Activated CD4-positive, alpha-beta memory T cell treated with anti-CD3 and anti-CD28 coated beads for 36 hours (primary cell): ENCODE results near the gene CELA1. TPM values are rescaled to one million over a fixed set of nuclear protein-coding genes. Genes with fewer than 3 reads are reported as not detected.
"Not testable (repeated sequence)": the region's sequence is repeated elsewhere in the genome, so short reads cannot be mapped to it uniquely, and the experiment has no call there.

Experiments used
- CTCF ChIA-PET: fragments of 350-600 bp; sonication (Branson Sonifier 250); formaldehyde crosslinking; loops from one replicate; lab custom pipeline; 2021; ENCODE audit warnings: antibody characterized with exemption, inconsistent platforms; lab: Charles Lee
- POLR2A ChIA-PET: fragments of 350-600 bp; sonication (Branson Sonifier 250); formaldehyde crosslinking; loops from one replicate; lab custom pipeline; 2021; ENCODE audit warnings: antibody characterized with exemption; lab: Charles Lee
- DNase-seq: peaks from one replicate; pipeline ENCODE4 v3.0.0-alpha.2; 2020
- H3K27ac Mint-ChIP-seq: one replicate; pipeline ENCODE4 v1.8.0; 2021; ENCODE audit warnings: mixed read lengths
- H3K27me3 Mint-ChIP-seq: one replicate; pipeline ENCODE4 v1.8.0; 2021; ENCODE audit warnings: mixed read lengths
- H3K36me3 Mint-ChIP-seq: one replicate; pipeline ENCODE4 v1.8.0; 2021; ENCODE audit warnings: mixed read lengths
- H3K4me1 Mint-ChIP-seq: one replicate; pipeline ENCODE4 v1.8.0; 2021; ENCODE audit warnings: low read depth, mixed read lengths
- H3K4me3 Mint-ChIP-seq: one replicate; pipeline ENCODE4 v1.8.0; 2021; ENCODE audit warnings: mild to moderate bottlenecking, mixed read lengths
- H3K9me3 Mint-ChIP-seq: one replicate; pipeline ENCODE4 v1.8.0; 2021; ENCODE audit warnings: mixed read lengths
- intact Hi-C: fragments of 100-400 bp; cut with micrococcal nuclease; formaldehyde crosslinking; loops from one replicate; pipeline ENCODE4 v1.15.1; 2023
- total RNA-seq, 2 experiments: library from RNA; stranded (reverse); gene quantifications; one replicate each; pipeline ENCODE4 v1.2.3, GENCODE V29; 2021

CELA1 gene
- total RNA-seq, 2 experiments from 2014 or later, result 0.24 TPM; not detected in 1

DNA sequence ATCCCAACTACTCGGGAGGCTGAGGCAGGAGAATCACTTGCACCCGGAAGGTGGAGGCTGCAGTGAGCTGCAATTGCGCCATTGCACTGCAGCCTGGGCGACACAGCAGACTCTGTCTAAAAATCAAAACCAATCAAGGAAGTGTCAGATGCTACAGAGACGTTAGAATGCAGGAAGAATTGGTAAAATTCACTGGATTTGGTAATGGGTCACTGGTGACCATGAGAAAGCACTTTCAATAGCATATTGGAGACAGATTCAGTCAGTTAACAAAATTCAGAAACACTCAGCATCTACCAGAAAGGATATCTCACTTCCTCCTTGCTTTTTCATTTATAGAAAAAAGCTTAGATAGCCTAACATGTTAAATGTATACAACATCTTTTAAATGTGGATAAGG, 40.0 kb downstream of the CELA1 start:
- no peak overlapping the region for H3K4me3 Mint-ChIP-seq
- H3K36me3 Mint-ChIP-seq, result peaks cover 32% of the 10 kb centered on the region
- ChIA-PET POLR2A (no interaction called here), CTCF (interaction anchor here (0.6 to 2.9 kb wide), 2 partner anchors 35 to 994 kb away, joined by 3 to 15 read pairs; no protein-coding TSS in a partner anchor)
- no peaks in the 10 kb centered on the region for H3K27me3 Mint-ChIP-seq
- DNase-seq, result no peak
- H3K4me1 Mint-ChIP-seq, result peaks cover 39% of the 10 kb centered on the region
- no peaks in the 10 kb centered on the region for H3K9me3 Mint-ChIP-seq
- H3K27ac Mint-ChIP-seq, result no peak overlapping the region
- intact Hi-C loops, result no loop called here

DNA sequence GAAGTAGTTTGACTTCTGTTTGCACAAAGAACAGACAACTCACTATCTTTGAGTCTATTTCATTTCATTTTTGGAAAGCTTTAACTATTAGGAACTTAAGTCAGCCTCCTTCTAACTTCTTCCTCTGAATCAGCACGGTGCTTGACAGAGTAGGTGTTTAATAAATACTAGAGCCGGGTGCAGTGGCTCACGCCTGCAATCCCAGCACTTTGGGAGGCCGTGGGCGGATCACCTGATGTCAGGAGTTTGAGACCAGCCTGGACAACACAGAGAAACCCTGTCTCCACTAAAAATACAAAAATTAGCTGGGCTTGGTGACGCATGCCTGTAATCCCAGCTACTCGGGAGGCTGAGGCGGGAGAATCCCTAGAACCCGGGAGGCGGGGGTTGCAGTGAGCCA, 45.7 kb downstream of the CELA1 start:
- CTCF ChIA-PET, result interaction anchor here (2.6 kb wide), 1 partner anchor 39 kb away, joined by 16 read pairs; no protein-coding TSS in a partner anchor

DNA sequence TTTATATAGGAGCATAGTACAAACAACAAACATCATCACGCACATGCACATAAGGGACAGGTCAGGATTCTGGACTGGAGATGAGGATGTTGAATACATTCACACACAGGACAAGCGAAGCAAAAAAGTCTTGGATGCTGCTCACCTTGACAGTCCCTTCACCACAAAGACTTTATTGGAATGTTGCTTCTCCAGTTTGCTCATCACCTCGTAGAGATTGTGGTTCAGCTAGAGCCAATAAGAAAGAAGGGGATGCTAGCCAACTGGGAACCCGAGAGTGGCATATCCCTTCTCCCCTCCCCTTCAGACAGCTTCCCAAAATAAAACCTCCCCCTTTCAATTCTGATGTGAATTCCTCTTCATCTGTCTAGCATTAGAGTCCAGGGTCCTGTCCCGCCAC, 50.8 kb downstream of the CELA1 start:
- peaks cover 25% of the 10 kb centered on the region for H3K36me3 Mint-ChIP-seq
- CTCF ChIA-PET, result no interaction called here

More for the DNA sequence above, 45.7 kb downstream of the CELA1 start:
- H3K27me3 Mint-ChIP-seq, DNase-seq, H3K4me3 Mint-ChIP-seq, intact Hi-C loops, H3K4me1 Mint-ChIP-seq, H3K27ac Mint-ChIP-seq, H3K9me3 Mint-ChIP-seq: not testable (repeated sequence)
- POLR2A ChIA-PET, result interaction anchor here (0.6 kb wide), 1 partner anchor 36 kb away, joined by 3 read pairs; no protein-coding TSS in a partner anchor
- peaks cover 23% of the 10 kb centered on the region for H3K36me3 Mint-ChIP-seq

DNA sequence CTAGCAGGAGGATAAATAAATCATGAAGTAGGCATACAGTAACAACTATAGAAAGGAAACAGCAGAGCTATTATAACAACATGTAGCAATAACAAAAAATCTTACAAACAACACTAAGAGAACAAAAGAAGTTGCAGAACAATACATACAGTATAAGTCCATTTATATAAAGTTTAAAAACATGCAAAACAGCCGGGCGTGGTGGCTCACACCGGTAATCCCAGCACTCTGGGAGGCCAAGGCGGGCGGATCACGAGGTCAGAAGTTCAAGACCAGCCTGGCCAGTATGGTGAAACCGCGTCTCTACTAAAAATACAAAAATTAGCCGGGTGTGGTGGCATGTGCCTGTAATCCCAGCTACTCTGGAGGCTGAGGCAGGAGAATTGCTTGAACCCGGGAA, 52.4 kb downstream of the CELA1 start:
- H3K4me3 Mint-ChIP-seq, intact Hi-C loops, H3K9me3 Mint-ChIP-seq, POLR2A ChIA-PET, H3K4me1 Mint-ChIP-seq, DNase-seq, H3K27me3 Mint-ChIP-seq: not testable (repeated sequence)
- H3K36me3 Mint-ChIP-seq, result peaks cover 30% of the 10 kb centered on the region
- CTCF ChIA-PET, result interaction anchor here (1.5 to 4.1 kb wide), 3 partner anchors 47 to 76 kb away, joined by 3 to 18 read pairs (median 5); partner anchors contain the start of gene POU6F1
- H3K27ac Mint-ChIP-seq, result peak overlapping the region; percentile 56

More for the DNA sequence above, 50.8 kb downstream of the CELA1 start:
- Mint-ChIP-seq H3K9me3 (no peaks in the 10 kb centered on the region), H3K4me1 (peaks cover 7% of the 10 kb centered on the region), H3K4me3 (no peak overlapping the region), H3K27me3 (no peaks in the 10 kb centered on the region), H3K27ac (no peak overlapping the region)
- POLR2A ChIA-PET, result no interaction called here
- intact Hi-C loops, result no loop called here
- no peak for DNase-seq

DNA sequence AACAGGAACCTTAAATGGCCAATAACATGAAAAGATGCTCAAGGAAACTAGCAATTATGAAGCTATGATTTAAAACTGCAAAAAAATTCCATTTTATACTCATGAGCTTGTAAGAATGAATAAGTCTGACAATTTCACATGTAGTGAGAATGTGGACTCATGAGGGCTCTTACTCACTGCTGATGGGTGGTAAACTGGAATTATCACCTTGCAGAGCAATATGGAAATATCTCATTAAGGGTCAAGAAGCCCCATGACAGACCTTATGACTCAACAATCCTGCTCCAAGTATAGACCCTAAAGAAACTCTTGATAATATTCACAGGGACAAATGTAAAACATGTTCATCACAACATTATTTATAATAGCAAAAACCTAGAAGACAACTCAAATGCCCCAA, 52.8 kb downstream of the CELA1 start:
- POLR2A ChIA-PET, result no interaction called here
- intact Hi-C loops, result no loop called here

DNA sequence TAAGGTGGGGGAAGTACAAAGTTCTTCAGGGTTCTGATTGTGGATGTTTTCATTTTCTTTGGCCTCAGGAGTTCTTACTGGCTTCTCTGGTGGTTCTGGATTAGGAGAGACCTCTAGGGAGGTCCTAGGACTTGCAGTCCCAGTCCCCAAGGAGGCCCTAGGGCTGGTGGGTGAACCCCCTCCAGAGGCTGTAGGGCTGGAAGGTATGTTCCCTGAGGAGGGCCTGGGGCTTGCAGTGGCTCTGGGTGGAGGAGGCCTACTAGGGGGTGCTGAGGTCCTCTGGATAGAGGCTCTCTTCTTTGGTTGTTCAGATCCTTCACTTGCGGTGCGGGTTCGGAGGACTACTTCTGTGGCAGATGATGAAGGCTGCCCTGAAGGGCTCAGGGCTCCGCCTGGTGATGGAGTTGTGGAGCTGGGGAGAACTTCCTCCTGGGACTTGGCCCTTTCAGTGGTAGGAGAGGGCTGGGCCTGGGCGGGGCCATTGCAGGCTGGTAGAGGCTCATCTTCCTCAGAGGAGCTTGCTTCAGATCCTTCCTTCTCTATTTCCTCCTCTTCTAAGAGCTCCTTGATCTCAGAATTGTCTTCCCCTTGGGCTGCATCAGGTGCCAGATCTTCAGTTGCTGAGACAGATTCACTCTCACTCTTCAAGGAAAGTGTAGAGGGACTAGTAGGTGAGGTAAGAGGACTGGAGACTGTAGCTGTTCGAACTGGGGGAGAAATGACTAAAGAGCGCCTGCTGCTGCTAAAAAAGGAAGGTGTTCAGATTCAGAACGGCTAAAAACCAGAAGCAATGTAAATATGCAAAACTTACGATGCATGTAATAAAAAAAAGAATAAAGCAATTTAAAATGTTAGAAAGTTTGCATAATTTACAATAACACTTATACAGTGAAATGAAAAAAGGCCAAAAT, 54.6 kb downstream of the CELA1 start:
- CTCF ChIA-PET, result interaction anchor here (4.1 kb wide), 1 partner anchor 49 kb away, joined by 18 read pairs; no protein-coding TSS in a partner anchor
- peaks cover 32% of the 10 kb centered on the region for H3K36me3 Mint-ChIP-seq
- intact Hi-C loops, result not testable (repeated sequence)

More for the DNA sequence above, 52.8 kb downstream of the CELA1 start:
- H3K36me3 Mint-ChIP-seq, result peaks cover 31% of the 10 kb centered on the region
- peaks cover 7% of the 10 kb centered on the region for H3K4me1 Mint-ChIP-seq
- no peak for DNase-seq
- CTCF ChIA-PET, result interaction anchor here (1.5 to 4.1 kb wide), 3 partner anchors 47 to 76 kb away, joined by 3 to 18 read pairs (median 5); partner anchors contain the start of gene POU6F1
- H3K27ac Mint-ChIP-seq, result peak overlapping the region; percentile 56
- no peaks in the 10 kb centered on the region for H3K27me3 Mint-ChIP-seq
- H3K4me3 Mint-ChIP-seq, result no peak overlapping the region
- H3K9me3 Mint-ChIP-seq, result no peaks in the 10 kb centered on the region

DNA sequence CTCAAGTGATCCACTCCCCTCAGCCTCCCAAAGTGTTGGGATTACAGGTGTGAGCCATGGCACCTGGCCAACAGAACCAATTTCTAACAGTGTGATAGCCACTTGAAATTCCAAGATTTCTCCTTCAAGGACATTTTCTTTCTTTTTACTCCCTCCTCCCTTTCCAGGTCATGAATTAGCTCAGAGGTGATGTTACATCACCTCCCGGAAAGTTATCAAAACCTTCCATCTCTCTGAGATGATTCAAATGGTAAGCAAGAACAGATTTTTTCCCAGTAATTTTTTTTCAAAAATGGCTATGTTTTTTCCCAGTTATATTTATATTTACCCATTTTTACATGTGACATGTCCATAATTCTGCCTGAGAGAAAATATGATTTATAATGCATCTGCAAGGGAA, 60.6 kb downstream of the CELA1 start:
- no peak for DNase-seq
- POLR2A ChIA-PET, result no interaction called here
- no peak overlapping the region for H3K27ac Mint-ChIP-seq
- CTCF ChIA-PET, result no interaction called here
- H3K4me3 Mint-ChIP-seq, result no peak overlapping the region
- H3K4me1 Mint-ChIP-seq, result peaks cover 1% of the 10 kb centered on the region
- peaks cover 25% of the 10 kb centered on the region for H3K36me3 Mint-ChIP-seq
- no peaks in the 10 kb centered on the region for H3K9me3 Mint-ChIP-seq
- intact Hi-C loops, result no loop called here
- no peaks in the 10 kb centered on the region for H3K27me3 Mint-ChIP-seq

More for the DNA sequence above, 54.6 kb downstream of the CELA1 start:
- not testable (repeated sequence) for H3K4me3 Mint-ChIP-seq, DNase-seq, H3K9me3 Mint-ChIP-seq, H3K27ac Mint-ChIP-seq, H3K27me3 Mint-ChIP-seq, H3K4me1 Mint-ChIP-seq
- POLR2A ChIA-PET, result interaction anchor here (0.6 kb wide), 1 partner anchor 29 kb away, joined by 3 read pairs; no protein-coding TSS in a partner anchor

DNA sequence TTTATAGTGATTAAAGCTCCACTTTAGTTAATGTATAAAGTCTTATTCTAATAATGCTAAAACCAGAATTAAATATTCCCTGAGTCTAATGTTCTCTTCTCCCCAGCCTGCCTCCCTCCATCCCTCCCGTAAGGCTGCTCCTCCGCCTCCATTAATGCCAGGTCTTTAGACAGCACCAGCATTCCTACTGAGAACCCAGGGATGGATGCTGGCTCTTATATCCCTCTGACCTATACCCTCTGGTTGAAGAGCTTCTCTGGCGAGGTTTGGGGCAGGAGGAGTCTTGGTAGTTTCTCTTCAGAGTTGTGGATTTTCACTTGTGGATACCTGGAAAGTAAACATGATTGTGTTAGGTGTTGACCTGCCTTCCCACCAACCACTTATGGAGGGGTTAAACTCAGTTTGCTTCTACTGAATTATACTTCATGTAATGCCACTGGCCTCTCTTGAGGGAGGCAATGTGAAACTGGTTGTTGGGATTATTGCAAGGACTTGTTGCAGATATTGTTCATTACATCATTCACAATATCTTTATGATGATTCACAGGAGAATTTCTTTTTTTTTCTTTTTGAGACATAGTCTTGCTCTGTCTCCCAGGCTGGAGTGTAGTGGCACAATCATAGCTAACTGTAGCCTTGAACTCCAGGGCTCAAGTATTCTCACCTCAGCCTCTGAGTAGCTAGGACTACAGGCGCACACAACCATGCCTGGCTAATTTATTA, 65.1 kb downstream of the CELA1 start:
- peaks cover 19% of the 10 kb centered on the region for H3K36me3 Mint-ChIP-seq
- H3K9me3 Mint-ChIP-seq, result no peaks in the 10 kb centered on the region
- CTCF ChIA-PET, result interaction anchor here (1.4 kb wide), 1 partner anchor 59 kb away, joined by 4 read pairs; no protein-coding TSS in a partner anchor
- H3K27me3 Mint-ChIP-seq, result no peaks in the 10 kb centered on the region
- H3K4me1 Mint-ChIP-seq, result peaks cover 4% of the 10 kb centered on the region
- POLR2A ChIA-PET, result interaction anchor here (0.8 kb wide), 1 partner anchor 11 kb away, joined by 3 read pairs; the partner anchor contains the start of gene SMAGP
- DNase-seq, result no peak
- no peak overlapping the region for H3K27ac Mint-ChIP-seq
- H3K4me3 Mint-ChIP-seq, result no peak overlapping the region
- intact Hi-C loops, result no loop called here

Other genes with a start within 250 kb of the CELA1 start
- 10 to 100 TPM; 32.0 to 34.1 TPM for gene TFCP2, start 173.5 kb downstream of the CELA1 start, total RNA-seq
- gene POU6F1, start 128.6 kb downstream of the CELA1 start, total RNA-seq, result 10 to 100 TPM; 12.1 to 12.4 TPM
- 100 to 1,000 TPM; 106 to 119 TPM for gene DAZAP2, start 107.9 kb downstream of the CELA1 start, total RNA-seq
- under 1 TPM; 0.55 to 0.73 TPM for gene SMAGP, start 76.3 kb downstream of the CELA1 start, total RNA-seq
- 10 to 100 TPM; 59.1 to 64.6 TPM for gene BIN2, start 22.5 kb downstream of the CELA1 start, total RNA-seq
- gene GALNT6, start 44.7 kb upstream of the CELA1 start, total RNA-seq, result 10 to 100 TPM; 13.1 to 15.8 TPM
- gene SLC4A8, start 78.2 kb upstream of the CELA1 start, total RNA-seq, result 1 to 10 TPM; 1.8 to 3.7 TPM
- gene SCN8A, start 244.6 kb upstream of the CELA1 start, total RNA-seq, result under 1 TPM; 0.51 to 0.64 TPM